GM19397 (cell line): ENCODE measurements around the gene MRPL54.

Experiments
- ATAC-seq: cut with Tn5 transposase; IDR thresholded peaks from one replicate; pipeline ENCODE4 v1.9.1; 2021; ENCODE audit warnings: mild to moderate bottlenecking, moderate library complexity; ENCODE audit not compliant: unreplicated experiment

The MRPL54 gene

DNA sequence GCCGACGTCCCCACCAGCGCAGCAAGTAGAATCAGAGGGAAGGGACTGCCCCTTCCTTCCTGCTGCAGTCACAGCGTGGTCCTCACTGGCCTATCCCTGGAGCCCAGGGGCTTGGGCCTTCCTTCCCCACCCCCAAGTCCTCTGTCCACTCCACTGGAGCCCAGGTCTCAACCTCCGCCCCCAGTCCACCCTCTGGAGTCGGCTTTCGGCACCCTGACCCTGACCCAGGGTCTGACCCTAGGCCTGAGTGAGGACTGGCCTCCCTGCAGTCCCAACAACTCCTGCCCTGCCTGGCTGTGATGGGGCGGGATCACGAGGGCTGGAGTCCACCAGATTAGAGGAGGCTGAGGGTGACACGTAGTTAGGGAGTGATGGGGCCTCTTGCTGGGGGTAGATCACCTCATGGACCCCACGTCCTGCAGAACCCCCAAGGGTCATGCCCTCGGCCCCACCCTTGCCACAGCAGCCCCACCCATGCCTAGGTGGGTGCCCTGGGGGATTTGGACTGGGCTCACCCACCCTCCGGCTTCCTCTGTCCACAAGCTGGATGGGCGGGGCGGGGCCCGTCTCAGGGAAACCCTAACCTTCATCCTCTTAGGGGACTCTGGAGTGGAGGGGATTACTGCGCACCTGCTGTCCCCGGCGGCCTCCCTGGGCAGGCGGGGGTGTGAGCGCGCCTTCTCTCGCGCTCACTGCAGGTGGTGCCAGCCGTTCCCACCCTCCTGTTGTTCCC is 5.7 kb downstream of the MRPL54 start:
- no peak for ATAC-seq

DNA sequence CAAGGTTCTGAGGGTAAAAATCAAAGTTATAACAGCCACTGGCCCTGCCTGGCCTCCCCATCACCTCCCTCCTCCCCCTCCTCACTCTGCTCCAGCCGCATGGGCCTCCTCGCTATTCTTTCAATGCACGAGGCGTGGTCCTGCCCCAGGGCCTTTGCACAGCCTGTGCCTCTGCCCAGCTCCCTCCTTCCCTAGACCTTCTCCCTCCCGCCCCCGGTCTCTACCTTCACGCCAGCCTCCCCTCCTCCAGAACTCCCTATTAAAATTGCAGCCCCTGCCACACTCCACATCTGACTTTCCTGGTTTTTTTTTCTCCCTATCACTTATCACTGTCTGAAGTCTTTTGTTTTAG is 6.2 kb downstream of the MRPL54 start:
- no peak for ATAC-seq

DNA sequence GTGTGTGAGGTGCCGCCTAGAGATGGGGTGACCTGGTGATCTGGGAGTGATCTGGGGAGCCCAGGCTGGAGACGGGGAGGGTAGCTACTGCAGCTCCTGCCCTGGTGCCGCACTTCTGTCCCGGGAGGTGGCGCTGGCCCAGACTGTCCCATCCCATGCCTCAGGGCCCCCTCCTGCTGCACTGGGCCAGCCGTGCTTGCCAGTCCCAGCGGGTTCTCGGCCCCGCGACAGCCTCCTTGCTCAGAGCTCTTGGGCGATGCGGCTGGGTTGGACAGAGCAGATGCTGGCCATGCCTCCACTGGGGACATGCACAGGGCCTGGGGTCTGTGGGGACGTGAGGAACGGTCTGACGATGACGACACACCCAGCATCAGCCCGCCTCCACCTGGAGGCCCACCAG is 7.0 kb downstream of the MRPL54 start:
- ATAC-seq, result no peak

DNA sequence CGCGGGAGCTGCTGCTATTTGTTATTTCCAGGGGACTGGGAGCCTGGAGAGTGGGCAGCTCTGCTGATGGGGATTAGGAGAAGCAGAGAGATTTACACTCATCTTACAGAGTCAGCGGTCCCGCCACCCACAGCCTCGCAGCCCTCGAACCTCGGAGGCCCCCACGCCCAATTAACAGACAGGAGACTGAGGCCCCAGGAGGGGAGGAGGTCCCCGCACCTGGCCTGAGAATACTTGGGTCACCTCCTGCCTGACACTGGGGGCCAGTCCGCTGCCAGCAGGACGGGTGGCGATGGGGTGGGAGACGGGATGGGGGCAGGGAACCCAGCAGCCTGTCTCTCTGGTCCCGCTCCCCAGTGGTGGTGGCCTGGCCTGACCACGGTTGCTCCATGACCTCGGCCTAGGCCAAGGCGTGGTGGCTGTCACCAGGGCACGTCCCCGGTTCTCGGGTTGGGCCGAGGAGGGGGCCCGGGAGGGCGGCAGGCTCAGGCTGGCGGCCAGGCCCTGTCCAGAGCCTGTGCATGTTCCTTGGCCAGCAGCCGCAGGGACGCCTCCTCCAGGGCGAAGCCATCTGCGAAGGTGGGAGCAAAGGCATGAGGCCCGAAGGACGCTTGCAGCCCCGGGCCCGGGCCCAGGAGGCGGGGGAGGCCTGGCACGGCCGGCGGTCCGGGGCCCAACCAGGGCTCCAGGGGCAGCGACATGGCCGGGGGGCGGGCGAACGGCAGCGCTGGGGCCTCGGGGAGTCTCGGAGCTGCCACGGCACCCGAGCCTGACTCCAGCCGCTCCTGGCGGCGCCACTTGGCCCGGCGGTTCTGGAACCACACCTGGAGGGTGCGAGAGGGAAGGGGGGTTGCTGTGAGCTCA is 7.9 kb downstream of the MRPL54 start:
- ATAC-seq, result no peak

DNA sequence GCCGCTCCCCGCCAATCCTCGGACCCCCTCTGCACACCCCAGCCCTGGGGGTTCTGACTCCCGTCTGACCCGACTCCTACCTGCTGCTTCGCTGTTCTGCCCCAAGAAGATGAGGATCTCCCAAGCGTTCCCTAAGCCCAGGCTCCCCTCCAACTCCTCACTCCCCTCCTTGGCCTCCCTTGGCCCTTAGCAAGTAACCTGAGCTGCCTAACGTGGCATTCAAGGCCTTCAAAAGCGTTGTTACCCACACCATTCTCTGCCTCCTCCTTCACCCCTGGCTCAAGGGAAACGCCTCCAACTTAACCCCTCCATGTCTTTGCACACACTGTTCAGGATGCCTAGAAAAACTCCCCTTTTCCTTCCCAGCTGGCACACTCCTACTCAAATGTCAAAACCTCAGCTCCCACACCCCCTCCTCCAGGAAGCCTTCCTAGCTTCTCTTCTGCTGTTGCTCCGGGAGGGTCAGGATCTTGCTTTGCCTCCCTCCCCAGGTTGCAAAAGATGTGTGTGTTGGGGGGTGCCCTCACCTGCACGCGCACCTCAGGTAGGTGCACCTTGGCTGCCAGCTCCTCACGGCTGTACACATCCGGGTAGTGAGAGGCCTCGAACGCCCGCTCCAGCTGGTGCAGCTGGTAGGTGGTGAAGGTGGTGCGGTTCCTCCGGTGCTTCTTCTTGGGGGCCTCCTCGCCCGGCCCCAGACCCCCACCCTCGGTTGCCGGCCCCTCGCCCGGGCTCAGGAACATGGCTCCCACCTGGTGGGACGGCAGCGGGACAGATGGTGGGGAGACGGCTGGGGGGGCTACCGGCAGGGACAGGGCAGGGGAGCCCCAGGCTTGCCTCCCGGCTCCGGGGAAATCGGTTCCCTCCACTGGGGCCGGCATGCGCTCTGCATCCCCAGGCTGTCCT is 8.8 kb downstream of the MRPL54 start:
- ATAC-seq, result no peak

DNA sequence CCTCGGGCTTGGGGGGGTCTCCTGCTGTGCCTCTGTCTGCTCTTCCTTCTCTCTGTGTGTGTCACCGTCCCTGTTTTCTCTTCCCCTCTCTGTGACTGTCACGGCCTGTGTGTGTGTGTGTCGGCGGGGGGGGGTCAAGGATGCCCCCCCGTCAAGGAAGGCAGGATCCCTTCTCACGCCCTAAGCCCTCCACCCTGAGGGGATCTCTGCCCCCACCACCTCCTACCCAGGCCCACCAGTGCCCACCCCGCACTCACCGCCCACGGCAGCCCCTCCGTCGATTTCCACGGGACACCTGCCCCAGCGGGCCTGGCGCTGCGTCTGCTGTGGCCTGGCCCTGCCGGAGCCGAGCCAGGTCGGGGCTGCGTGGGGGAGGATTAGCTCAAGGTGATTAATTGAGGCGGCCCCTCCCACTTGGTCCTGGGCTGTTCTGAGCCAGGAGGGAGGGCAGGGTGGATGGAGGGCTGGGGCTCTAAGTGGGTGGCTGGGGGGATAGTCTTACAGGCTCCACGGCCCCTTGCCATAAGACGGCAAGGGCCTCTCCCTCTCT is 9.5 kb downstream of the MRPL54 start, which contains the start of gene RAX2:
RAX2 (minus strand) TSS at position 323 of the 550 bp plus-strand sequence. CDS start 486 bp downstream, outside the sequence.
- no peak for ATAC-seq

DNA sequence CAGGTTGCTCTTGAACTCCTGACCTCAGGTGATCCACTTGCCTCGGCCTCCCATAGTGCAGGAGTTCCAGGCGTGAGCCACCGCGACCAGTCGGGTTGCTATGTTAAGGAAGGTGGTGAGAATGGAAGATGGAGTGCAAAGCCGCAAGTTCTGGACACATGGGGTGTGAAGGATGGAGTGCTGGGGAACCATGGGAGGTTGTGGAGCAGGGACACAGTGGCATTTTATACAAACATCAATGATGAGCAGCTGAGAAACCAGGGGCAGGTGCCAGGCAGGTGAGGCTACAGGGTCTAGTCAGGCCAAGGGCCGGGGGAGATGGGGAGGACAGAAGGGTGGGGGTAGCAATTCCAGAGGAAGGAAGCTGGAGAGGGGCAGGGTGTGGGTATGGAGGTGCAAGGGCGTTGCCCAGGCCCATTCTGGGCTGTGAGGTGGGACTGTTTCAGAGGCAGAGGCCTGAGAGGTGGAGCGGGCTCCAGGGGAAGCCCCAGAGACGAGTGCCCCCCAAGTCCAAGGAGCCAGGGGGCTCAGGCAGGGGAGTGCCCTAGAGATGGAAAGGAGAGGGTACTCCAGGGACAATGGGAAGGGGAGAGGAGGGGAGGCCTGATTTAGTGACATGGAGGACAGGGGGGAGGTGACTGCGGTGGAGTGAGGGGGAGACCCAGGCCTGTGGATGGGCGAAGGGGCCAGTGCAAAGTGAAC is 11.5 kb downstream of the MRPL54 start:
- no peak for ATAC-seq

DNA sequence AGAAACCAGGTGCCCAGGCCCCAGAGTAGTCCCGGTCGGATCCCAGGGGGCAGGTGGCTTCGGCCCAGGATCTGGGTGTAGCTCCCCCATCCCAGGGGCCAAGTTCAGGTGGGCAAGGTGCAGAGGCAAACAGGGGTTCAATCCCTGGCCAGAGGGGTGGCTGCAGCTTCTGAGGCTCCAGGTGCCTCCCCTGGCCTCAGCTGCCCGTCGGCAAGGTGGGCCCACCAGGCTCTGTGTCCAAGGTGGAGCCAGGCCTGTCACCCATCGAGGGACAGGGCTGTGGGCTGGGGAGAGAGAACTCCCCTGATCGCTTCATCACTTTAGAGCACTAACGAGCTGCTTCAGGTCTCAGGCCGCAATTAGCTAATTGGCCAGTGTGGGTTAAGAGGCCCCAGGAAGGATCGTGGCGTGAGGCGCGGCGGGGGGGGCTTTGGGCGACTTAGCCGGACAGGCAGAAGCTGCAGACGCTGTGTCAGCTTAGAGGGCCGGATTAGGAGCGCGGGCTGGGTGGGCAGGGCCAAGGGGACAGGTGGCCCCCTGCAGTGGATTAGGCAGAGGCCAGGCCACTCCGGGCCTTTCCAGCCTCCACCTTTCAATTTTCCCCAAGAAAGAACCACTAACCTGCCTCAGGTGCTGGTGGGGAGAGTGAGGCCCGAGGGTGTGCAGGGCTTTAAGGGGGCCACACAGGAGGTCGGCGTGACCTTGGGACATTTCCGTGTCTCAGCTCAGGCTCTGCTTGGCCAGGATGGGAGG is 12.3 kb downstream of the MRPL54 start:
- no peak for ATAC-seq

DNA sequence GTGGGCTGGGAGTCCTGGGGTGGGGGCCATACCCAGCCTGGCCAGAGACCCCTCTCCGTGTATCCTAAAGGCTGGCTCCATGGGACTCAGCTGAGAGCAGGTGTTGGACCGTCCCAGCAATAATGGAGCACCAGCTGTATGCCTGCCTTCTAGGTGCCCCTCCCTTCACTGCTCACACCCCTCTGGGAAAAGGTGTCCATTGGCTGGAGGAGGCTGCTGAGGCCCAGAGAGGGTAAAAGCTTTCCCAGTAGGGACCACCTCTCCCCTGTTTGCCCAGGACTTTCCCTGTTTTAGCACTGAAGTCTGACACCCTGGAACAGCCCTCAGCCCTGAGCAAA is 12.9 kb downstream of the MRPL54 start:
- no peak for ATAC-seq

DNA sequence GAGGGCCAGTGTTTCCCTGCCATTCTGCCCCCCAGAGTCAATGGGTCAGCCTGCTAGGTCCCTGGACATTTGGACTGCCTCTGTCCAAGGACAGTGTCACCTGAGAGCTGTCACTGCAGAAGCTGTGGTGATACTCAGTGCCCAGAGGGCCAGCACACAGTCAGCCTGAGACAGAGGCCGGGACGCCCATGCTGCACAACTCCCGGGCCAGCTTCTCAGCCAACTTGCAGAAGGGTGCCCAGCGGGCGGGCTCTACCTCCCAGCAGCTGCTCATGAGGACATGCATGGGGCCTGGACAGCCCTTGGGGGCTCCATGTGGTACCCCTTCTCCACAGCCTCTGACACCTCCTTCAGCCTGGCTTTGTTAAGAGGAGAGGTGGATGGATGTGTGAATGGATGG is 13.3 kb downstream of the MRPL54 start:
- no peak for ATAC-seq

DNA sequence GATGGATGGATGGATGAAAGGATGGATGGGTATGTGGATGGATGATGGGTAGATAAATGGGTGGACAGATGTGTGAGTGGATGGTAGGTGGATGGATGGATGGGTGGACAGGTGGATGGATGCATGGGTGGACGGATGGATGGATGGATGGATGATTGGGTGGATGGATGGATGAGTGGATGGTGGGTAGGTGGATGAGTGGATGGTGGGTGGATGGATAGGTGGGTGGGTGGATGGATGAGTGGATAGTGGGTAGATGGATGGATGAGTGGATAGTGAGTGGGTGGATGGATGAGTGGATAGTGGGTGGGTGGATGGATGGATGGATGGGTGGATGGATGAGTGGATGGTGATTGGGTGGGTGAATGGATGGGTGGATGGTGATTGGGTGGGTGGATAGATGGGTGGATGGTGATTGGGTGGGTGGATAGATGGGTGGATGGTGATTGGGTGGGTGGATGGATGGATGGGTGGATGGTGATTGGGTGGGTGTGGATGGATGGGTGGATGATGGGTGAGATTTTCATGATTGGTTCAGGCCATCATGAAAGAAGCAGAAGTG is 14.1 kb downstream of the MRPL54 start:
- ATAC-seq, result no peak

DNA sequence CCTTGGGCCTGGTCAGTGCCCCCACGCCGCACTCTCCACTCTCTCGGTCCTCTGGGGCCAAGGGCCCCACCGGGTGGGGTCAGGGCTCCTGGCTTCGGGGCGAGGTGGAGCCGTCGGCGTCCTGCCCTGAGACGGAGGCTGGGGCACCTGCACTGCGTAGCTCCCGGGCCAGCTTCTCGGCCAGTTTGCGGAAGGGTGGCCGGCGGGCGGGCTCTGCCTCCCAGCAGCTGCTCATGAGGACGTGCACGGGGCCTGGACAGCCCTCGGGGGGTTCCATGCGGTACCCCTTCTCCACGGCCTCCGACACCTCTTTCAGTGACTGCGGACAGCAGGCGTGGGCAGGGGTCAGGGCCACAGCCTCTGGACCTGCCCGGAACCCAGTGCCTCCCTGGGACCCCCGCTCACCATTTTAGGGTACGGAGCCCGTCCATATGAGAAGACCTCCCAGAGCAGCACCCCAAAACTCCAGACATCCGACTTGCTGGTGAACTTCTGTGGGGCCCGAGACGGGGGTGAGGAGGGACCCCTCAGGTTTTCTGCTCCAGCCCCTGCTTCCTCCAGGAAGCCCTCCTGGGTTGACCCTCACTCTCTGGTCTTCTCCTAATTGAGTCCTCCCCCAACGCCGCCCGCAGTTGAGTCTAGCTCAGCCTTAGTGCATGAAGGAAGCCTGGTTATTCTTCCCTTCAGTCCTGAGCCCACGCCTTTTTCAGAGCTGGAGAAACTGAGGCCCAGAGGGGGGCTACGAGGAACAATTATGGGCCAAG is 15.8 kb downstream of the MRPL54 start:
- no peak for ATAC-seq

DNA sequence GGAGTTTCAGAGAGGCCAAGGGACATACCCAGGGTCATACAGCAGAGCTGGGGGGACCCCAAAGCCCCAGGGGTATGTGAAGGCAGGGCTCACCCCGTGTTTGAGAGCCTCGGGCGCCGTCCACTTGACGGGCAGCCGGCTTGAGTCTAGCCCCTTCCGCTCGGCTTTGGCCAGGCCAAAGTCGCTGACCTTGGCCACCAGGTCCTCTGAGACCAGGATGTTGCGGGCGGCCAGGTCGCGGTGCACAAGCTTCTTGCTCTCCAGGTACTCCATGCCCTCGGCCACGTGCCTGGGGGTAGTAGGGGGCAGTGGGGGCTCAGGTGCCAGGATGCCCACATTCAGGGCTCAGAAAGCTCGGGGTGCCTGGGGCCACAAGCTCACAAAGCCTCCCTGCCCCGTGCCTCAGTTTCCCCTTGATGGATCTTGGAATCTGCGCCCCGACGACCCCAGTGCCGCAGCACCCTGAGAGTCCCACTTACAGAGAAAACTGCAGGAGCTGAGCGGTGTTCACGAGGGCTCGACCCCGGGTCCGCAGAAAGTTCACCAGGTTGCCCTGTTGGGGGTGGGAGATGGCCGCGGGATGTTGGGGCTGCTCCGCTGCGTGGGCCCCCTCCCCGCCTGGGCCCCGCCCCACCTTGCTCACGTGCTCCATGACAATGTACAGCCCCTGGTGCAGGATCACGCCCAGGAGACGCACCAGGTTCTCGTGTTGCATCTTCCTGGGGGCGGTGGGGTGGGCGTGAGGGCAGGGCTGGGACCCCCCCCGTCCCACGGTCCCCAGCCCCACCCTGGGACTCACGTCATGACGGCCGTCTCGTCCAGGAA is 16.6 kb downstream of the MRPL54 start:
- no peak for ATAC-seq

DNA sequence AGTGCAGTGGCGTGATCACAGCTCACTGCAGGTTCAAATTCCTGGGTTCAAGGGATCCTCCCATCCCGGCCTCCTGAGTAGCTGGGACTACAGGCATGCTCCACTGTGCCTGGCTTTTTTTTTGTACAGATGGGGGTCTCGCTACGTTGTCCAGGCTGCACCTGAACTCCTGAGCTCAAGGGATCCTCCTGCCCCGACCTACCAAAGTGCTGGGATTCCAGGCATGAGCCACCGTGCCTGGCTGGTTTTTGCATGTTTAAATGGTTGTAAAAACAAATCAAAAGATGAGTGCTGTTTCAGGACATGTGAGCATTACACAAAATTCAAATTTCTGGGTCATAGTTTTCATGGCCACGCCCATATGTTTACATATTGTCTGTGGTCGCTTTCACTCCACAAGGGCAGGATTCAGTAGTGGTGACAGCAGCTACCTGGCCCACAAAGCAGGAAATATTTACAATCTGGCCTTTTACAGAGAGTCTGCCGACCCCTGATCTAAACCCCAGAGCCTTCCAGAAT is 18.4 kb downstream of the MRPL54 start:
- ATAC-seq, result no peak

DNA sequence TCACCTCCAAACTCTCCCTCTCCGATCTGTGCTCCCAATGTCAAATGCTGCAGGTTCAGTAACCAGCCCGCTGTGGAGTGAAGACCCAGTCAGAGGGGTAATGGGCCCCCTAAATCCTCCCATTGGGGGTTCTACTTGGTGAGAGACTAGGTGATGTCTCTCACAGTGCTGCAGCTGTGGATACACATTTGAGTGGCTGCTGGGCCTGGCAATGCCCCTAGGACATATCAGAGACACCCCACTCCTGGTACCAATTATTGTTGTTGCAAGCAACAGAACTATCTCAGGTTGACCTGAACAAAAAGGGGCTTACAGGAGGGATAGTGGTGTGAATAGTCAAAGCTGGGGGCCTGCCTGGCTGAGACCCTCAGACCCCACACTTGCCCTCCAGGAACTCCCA is 19.1 kb downstream of the MRPL54 start:
- ATAC-seq, result no peak

DNA sequence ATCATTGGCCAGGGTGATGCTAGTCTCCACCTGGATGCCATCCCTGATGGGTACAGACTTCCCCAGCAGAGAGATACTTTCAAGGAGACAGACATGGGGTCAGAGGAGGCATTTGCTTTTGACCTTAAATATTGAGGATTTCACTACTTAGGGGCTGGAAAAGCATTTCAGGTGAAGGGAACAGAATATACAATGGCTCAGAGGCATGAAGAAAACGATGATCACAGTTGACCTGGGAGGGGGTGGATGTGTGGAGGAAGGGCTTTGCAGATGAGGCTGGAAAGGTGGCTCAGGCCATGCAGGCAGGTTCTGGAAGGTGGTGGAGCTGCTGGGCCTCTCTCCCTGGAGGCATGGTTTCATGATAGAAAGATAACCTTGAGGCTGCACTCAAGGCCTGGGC is 19.8 kb downstream of the MRPL54 start:
- ATAC-seq, result no peak

DNA sequence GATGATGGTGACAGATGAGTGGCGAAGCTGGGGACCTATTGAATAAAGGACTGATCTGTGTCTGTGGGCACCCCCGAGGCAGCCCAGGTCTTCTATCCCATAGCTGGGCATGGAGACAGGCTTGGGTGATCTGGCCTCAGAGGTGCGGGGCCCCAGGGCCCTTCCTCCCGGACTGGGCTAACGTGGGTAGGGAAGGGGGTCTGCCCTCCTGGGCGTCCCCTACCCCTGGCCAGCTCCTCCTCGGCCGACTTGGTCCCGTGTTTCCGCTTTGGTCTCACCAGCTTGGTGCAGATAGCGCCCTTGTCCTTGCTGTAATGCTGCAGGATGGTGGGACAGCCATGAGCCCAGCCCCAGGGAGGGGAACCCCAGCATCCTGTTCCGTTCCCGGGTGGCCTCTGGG is 20.4 kb downstream of the MRPL54 start:
- no peak for ATAC-seq
